ENCODE results near the gene WNT7B. TPM values are rescaled to one million over a fixed set of nuclear protein-coding genes. Genes with fewer than 3 reads are reported as not detected.
A peak's percentile ranks its signal among the peaks of the same experiment; 100 is the strongest.
"Not testable (repeated sequence)": the region's sequence is repeated elsewhere in the genome, so short reads cannot be mapped to it uniquely, and the experiment has no call there.

WNT7B gene
- total RNA-seq, 1 donor from 2014 or later: not detected

DNA sequence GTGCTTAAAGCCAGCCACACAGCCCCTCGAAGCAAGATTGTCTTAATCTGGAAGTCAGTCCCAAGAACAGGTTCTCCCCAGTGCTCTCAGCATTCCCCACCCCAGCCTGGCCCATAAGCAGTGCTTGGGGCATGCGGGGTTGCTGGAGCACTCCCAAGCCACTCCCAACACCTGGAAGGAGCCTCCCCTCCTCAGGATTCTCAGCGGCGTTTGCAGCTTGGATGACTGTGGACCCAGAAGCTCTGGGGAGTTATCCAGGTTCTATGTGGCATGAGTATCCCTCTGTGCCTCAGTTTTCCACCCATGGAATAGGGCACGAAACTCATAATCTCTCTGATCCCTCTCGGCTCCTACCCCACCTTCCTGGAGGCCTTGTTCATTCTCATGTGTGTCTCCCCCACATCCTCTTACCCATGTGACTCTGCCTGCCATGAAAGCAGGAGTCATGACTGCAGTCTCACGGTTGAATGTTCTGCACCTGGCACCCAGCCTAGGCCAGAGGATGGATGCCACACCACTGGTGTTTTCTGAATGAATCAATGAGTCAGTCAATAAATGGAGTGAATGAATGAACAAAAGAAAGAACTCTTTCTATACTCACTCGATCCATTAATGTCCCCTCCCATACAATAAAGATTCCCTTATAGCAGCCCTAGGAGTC is 33.4 kb upstream of the WNT7B start:
- ATAC-seq (no peak), DNase-seq (ENCODE audit: missing footprints) (no peak)
- intact Hi-C loops (cut with DNase I): loop anchor here (5.0 kb wide), 1 partner anchor 62 kb away; no protein-coding TSS in a partner anchor

DNA sequence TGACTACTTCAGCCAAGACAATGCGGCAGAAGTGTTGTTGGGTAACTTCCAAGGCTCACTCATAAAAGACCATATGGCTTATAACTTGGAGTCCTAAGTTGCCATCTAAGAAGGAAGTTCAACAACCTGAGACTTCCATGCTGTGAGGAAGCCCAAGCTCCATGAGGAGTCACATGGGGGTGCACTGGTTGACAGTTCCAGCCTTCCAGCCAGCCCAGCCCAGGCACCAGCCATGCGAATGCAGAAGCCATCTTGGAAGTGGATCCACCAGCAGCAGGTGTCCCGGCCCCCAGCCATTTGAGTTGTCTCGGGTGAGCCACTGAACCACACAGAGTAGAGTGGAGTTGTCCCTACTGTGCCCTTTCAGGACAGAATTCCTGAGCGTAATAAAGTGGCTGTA is 32.8 kb upstream of the WNT7B start:
- ATAC-seq (no peak), DNase-seq (ENCODE audit: missing footprints) (no peak)
- intact Hi-C loops (cut with DNase I): loop anchor here (5.0 kb wide), 1 partner anchor 63 kb away; no protein-coding TSS in a partner anchor

DNA sequence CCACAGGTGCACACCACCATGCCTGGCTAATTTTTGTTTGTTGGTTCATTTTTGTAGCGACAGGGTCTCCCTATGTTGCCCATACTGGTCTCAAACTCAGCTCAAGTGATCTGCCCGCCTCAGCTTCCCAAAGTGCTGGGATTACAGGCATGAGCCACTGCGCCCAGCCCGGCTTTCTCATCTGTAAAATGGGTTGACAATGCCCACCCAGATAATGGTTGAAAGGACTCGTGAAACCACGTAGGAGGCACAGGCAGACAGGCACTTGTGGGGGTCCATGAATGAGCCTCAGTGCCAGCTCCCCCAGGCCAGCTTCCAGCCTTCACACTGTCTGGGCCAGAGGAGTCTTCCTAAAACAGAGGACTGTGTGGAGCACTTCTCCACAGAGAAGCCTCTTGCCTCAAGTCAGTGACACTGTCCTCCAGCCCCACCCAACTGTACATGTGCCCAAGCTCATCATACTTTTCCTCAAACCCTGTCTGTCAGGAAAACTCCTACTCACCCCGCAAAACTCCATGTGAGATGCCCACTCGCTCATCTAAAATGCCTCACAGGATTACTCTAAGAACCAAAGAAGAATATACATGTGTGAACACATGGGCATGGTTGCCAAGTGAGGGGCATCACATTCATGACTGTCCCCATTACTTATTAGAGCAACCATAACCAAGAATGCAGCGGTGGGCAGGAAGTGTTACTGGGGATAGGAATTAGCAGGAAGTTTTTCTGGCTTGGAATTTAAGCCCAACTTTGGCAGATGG is 32.1 kb upstream of the WNT7B start:
- intact Hi-C loops (cut with DNase I): no loop called here
- no peak for DNase-seq (ENCODE audit: missing footprints)
- ATAC-seq: no peak

DNA sequence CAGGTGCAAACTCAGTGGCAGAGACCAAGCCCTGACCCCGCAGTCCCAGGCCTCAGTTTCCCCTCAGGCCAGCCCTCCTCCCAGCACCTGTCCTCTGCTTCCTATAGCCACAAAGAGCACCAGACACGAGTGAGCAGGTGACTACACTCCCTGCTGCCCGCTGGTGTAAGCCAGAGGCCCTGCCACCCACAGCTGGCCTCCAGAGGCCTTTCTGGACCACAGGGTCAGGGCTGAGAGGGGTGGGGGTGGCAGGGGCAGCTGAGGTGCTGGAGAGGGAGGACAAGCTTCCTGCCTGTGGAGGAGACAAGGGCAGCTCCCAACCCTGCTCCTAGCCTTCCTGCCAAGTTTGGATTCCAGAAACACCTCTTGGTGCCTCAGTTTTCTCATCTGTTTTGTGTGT is 31.3 kb upstream of the WNT7B start:
- DNase-seq (ENCODE audit: missing footprints) (no peak), ATAC-seq (no peak)
- intact Hi-C loops (cut with DNase I): no loop called here

DNA sequence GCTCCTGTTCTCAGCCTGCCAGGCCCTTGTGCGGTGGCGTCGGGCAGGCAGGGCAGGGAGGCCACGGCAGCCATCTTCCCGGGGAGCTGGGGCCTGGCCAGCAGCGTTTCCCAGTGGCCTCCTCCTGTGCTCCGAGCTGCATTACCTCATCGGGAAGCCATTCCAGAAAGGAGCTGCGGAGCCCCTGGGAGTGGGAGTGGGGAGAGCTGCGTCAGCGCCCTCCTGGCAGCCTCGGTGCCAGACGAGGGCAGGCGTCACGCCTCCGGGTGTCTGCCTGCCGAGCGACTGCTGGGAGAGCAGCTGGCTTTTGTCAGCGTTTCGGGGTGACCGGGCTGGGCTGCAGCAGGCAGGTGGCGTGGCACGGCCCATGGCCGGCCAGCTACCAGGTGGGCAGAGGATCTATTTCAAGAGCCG is 30.9 kb upstream of the WNT7B start:
- DNase-seq (ENCODE audit: missing footprints): peak; percentile 91
- peak; percentile 77 for ATAC-seq
- intact Hi-C loops (cut with DNase I): no loop called here

- peak; percentile 64 for ATAC-seq
- DNase-seq (ENCODE audit: missing footprints): peak; percentile 85
- intact Hi-C loops (cut with DNase I): no loop called here
Measured at GRCh38 chr22:46007003-46007847, 30.3 kb upstream of the WNT7B start.

- DNase-seq (ENCODE audit: missing footprints): peak; percentile 96
- ATAC-seq: peak; percentile 70
- intact Hi-C loops (cut with DNase I): loop anchor here (1.0 kb wide), 1 partner anchor 110 kb away; no protein-coding TSS in a partner anchor
Measured at GRCh38 chr22:46006379-46007002, 29.5 kb upstream of the WNT7B start.

DNA sequence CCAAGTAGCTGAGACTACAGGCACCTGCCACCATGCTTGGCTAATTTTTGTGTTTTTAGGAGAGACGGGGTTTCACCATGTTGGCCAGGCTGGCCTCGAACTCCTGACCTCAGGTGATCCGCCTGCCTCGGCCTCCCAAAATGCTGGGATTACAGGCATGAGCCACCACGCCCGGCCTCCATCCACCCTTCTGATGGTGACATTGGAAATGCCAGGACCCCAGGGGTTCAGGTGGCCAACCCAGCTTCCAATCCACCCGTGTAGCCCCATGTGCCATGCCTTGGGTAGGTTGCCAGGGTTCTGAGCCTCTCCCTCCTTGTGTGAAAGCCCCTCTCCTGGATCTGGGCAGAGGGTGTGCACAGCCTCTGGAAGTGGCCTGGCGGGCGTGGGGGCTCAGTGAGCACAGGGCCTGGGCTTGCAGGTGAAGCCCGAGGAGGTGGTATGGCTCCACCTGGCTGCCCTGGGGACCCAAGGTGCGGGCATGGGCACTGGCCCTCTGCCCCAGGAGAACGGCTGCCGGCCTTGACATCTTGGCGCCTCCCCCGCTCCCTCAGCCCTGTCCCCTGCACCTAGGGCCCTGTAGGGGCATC is 28.2 kb upstream of the WNT7B start:
- intact Hi-C loops (cut with DNase I); ATAC-seq; DNase-seq (ENCODE audit: missing footprints): not testable (repeated sequence)

DNA sequence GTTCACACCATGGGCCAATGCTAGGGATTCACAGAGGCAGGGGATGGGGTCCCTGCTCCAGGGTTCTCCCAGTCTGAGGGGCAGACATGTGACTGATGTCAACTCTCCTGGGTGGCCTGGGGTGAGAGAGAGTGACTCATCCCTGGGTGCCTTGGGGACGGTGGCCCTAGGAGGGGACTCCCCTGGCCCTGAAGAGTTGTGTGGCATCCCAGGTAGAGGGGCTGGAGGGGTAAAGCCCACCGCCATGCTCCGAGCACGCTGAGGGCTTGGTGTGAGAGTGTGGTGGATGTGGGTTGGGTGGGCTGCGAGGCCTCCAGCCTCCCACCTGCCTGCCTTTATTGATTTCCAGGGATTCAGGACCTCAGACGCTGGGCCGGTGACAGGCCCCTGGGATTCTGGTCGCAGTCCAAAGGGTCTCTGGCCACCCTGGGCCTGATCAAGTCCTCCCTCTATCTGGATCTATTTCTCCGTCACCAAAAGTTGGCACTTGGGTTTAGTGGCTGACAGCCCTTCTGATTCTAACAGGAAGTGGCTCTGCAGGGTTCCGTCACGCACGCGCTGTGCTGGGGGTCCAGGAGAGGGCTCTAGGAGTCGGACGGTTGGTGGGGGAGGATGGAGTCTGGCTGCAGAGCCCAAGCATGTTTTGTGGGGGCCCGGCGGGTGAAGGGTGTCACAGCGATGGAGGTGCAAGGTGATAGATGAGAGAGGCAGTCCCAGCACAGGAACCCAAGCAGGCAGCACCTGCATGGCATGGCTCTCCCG is 27.3 kb upstream of the WNT7B start:
- ATAC-seq: no peak
- DNase-seq (ENCODE audit: missing footprints): no peak
- intact Hi-C loops (cut with DNase I): no loop called here

- intact Hi-C loops (cut with DNase I): no loop called here
- no peak for ATAC-seq
- DNase-seq (ENCODE audit: missing footprints): no peak
Measured at GRCh38 chr22:46003271-46004091, 26.5 kb upstream of the WNT7B start.

DNA sequence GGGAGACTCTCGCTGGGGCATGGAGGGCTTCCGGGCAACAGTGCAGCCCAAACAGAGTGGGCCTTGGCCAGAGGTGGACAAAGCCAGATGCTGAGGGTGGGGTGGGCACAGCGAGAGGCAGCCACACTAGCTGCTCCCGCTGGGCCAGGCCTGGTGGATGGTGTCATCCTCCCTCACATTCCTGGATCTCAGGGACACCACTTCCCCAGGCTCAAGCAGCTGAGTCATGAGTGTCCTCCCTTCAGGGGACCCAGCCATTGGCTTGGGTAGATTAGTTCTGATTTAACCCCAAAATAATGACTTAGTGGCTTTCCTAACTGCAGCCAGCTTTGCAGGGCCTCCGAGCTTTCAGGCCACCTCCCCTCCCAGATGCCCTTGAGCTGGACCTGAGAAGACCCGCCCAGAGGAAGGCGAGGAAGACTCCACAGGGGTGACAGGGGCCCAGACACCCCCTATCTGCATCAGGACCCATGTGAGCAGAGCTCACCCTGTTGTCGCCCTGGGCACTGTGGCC is 25.9 kb upstream of the WNT7B start:
- ATAC-seq: no peak
- intact Hi-C loops (cut with DNase I): no loop called here

DNA sequence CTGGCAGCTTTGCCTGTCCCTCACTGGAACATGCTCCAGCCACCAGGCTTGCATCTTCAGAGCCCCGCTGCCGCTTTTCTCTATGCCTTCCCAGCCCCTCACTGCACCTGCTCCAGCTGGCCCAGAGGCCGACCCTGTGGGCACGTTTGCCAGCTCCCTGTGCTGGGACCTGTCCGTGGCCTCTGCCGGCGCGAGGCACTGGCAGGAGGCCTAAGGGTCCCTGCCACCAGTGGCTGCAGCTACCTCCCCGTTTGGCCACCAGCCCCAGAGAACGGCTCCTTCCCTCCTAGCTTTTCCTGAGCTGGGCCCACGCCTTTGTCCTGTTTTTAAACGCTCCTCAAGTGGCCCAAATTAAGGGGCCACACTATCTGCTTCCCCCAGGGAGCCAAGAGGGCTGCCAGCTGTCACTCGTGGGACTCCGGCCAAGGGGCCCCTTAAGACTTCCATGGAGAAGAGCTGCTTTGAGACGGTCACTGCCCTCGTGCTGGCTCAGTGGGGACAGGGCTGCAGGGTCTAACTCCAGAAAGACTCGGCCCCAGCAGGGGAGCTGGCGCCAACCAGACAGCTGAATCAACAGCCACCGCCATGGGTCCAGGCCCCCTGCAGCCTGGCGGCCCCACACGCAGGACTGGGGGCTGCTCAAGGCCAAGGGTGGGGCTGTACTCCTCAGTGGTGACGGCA is 24.6 kb upstream of the WNT7B start:
- intact Hi-C loops (cut with DNase I): no loop called here
- DNase-seq (ENCODE audit: missing footprints): no peak

More for the DNA sequence above, 25.9 kb upstream of the WNT7B start:
- DNase-seq (ENCODE audit: missing footprints): no peak

DNA sequence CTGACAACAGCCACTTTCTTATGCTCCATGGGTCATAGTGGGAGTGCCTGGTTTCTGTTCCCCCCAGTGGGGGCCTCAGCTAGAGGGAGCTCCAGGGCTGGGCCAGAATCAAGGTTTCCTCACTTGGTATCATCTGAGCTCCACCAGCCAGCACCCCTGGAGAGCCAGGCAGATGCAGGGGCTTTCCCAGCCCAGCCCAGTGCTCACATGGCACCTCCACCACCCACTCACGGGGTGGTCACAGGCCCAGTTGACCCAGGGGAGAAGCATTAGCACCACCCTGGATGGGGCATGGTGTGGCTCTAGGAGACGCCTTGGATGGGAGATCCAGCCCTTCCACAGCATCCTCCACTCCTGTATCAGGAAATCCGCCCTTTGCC is 24.1 kb upstream of the WNT7B start:
- ATAC-seq (no peak), DNase-seq (ENCODE audit: missing footprints) (no peak)
- intact Hi-C loops (cut with DNase I): no loop called here

More for the DNA sequence above, 24.6 kb upstream of the WNT7B start:
- no peak for ATAC-seq

GRCh38 chr22:46000081-46001027 is 23.4 kb upstream of the WNT7B start:
- no peak for ATAC-seq
- no peak for DNase-seq (ENCODE audit: missing footprints)
- intact Hi-C loops (cut with DNase I): no loop called here

- DNase-seq (ENCODE audit: missing footprints) (no peak), ATAC-seq (no peak)
- intact Hi-C loops (cut with DNase I): loop anchor here (5.0 kb wide), 2 partner anchors 38 to 313 kb away; no protein-coding TSS in a partner anchor
Measured at GRCh38 chr22:45999379-45999971, 22.5 kb upstream of the WNT7B start.
